Stimulated activated CD8-positive, alpha-beta memory T cell treated with anti-CD3 and anti-CD28 coated beads, Interleukin-15, amount 100 ng/mL, for 1 hour (primary cell): Measurements from ENCODE around the gene PMPCA.
A peak's percentile ranks its signal among the peaks of the same experiment; 100 is the strongest.

ENCODE experiments used
- DNase-seq: peaks from one replicate; pipeline ENCODE4 v3.0.0-alpha.2; 2020; ENCODE audit warnings: low read depth

The PMPCA gene

GRCh38 chr9:136436055-136436634 lies 25.7 kb downstream of the PMPCA start:
- no peak for DNase-seq

- DNase-seq = no peak
Observed at GRCh38 chr9:136437430-136437829, 27.0 kb downstream of the PMPCA start.

GRCh38 chr9:136437839-136438547 lies 27.5 kb downstream of the PMPCA start:
- no peak for DNase-seq

GRCh38 chr9:136438548-136439480 lies 28.4 kb downstream of the PMPCA start:
- peak; percentile 18 for DNase-seq

GRCh38 chr9:136439481-136440408 lies 29.3 kb downstream of the PMPCA start, which contains the start of gene INPP5E:
TSS of gene INPP5E (minus strand) at chr9:136439845. CDS start at chr9:136439419, 426 bp downstream.
- peak; percentile 62 for DNase-seq

- DNase-seq = no peak
Observed at GRCh38 chr9:136441191-136441680, 30.8 kb downstream of the PMPCA start.

- no peak for DNase-seq
Observed at GRCh38 chr9:136441681-136442245, 31.3 kb downstream of the PMPCA start.

GRCh38 chr9:136442265-136442664 lies 31.8 kb downstream of the PMPCA start:
- no peak for DNase-seq

- DNase-seq = no peak
Observed at GRCh38 chr9:136443087-136443486, 32.6 kb downstream of the PMPCA start.

GRCh38 chr9:136443687-136444086 lies 33.2 kb downstream of the PMPCA start:
- no peak for DNase-seq

GRCh38 chr9:136444102-136444501 lies 33.6 kb downstream of the PMPCA start:
- DNase-seq = no peak

GRCh38 chr9:136445799-136446198 lies 35.3 kb downstream of the PMPCA start:
- DNase-seq = no peak

GRCh38 chr9:136447173-136447778 lies 36.8 kb downstream of the PMPCA start:
- no peak for DNase-seq

- no peak for DNase-seq
Observed at GRCh38 chr9:136448655-136449054, 38.2 kb downstream of the PMPCA start.

- no peak for DNase-seq
Observed at GRCh38 chr9:136451221-136451877, 40.9 kb downstream of the PMPCA start.

- DNase-seq = no peak
Observed at GRCh38 chr9:136453326-136453725, 42.9 kb downstream of the PMPCA start.

- DNase-seq = no peak
Observed at GRCh38 chr9:136454026-136454796, 43.8 kb downstream of the PMPCA start.

- no peak for DNase-seq
Observed at GRCh38 chr9:136455043-136456002, 44.9 kb downstream of the PMPCA start.
